Measurements from ENCODE around the gene FAM50B. TPM values are rescaled to one million over a fixed set of nuclear protein-coding genes. Genes with fewer than 3 reads are reported as not detected.
A peak's percentile ranks its signal among the peaks of the same experiment; 100 is the strongest.

Gene FAM50B
- total RNA-seq, 1 experiment from 2014 or later, result 4.3 TPM

DNA sequence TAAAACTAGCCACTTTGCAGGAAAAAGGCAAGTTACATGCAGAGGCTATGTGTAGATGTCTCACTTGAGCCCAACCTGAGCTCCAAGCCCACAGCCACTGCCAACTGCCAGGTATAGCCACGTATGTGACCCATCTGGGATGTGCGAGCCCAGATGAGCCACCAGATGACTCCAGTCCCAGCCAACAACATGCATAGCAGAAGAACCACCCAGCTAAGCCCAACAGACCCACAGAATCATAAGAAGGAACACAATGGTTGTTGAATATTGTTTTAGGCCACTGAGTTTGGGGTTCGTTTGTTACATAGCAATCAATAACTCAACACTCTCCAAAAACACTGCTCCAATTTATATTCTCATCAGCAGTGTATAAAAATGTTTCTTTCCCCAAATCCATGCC is 16.3 kb downstream of the FAM50B start:
- POLR2A ChIA-PET, result interaction anchor here (0.7 to 1.2 kb wide), 2 partner anchors 11 to 552 kb away, joined by 3 to 4 read pairs; no protein-coding TSS in a partner anchor
- CTCF ChIA-PET, result interaction anchor here (1.0 kb wide), 1 partner anchor 16 kb away, joined by 4 read pairs; the partner anchor contains the start of gene FAM50B
- no peaks in the 10 kb centered on the region for H3K36me3 Mint-ChIP-seq (ENCODE audit: insufficient read depth, unreplicated experiment)
- BruUV-seq (replicated peaks), result no TSS peak
- no peak overlapping the region for H3K4me3 Mint-ChIP-seq (ENCODE audit: unreplicated experiment)
- DNase-seq (ENCODE audit: unreplicated experiment), result no peak
- no peak overlapping the region for H3K27ac Mint-ChIP-seq (ENCODE audit: low read depth, unreplicated experiment)
- H3K9me3 Mint-ChIP-seq (ENCODE audit: unreplicated experiment), result no peaks in the 10 kb centered on the region
- H3K4me1 Mint-ChIP-seq (ENCODE audit: insufficient read depth, unreplicated experiment), result peaks cover 6% of the 10 kb centered on the region
- TF ChIP-seq, protein P1, sequence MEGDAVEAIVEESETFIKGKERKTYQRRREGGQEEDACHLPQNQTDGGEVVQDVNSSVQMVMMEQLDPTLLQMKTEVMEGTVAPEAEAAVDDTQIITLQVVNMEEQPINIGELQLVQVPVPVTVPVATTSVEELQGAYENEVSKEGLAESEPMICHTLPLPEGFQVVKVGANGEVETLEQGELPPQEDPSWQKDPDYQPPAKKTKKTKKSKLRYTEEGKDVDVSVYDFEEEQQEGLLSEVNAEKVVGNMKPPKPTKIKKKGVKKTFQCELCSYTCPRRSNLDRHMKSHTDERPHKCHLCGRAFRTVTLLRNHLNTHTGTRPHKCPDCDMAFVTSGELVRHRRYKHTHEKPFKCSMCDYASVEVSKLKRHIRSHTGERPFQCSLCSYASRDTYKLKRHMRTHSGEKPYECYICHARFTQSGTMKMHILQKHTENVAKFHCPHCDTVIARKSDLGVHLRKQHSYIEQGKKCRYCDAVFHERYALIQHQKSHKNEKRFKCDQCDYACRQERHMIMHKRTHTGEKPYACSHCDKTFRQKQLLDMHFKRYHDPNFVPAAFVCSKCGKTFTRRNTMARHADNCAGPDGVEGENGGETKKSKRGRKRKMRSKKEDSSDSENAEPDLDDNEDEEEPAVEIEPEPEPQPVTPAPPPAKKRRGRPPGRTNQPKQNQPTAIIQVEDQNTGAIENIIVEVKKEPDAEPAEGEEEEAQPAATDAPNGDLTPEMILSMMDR (IDR thresholded peaks at IDR 0.05; ENCODE audit: unreplicated experiment), result no peak
- no peaks in the 10 kb centered on the region for H3K27me3 Mint-ChIP-seq (ENCODE audit: insufficient read depth, unreplicated experiment)
- intact Hi-C loops (cut with micrococcal nuclease), result no loop called here

DNA sequence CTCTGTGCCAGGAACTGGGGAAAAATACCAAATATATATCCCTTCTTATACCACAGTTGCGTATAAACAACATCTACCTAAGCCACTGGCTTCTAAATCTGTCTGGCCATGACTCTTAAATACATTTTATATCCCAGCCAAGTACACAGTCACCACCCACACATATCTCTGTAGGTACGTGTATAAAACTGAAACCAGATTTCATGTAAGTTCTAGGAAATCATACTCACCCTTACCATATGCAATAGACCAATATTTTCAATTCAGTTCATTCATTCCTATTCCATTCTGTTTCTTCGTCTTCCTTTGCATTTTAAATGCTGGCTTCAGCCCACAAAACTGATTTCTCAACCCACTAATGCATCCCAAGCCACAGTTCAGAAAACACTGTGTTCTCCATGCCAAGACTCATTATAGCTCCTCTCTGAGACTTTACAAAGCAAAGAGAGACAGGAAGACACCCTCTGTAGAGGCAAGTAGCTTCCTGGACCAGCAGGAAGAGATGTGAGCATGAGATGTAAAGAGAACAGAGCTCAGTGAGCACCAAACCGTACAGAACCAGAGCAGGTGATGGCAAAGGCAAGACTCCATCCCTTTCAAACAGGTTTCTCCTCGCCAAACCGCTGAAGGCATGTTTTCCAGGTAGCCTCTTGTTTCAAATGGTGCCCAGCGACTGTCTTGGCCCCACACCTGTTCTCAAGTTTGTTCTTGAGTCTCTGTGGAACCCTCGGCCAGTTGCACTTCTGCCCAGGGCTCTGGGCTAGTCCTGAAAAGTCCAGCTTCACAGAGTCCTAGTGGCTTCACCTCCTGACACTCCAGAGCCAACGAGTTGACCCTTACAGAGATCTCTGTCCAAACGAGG is 18.7 kb downstream of the FAM50B start:
- no peaks in the 10 kb centered on the region for H3K9me3 Mint-ChIP-seq (ENCODE audit: unreplicated experiment)
- BruUV-seq (replicated peaks), result no TSS peak
- no peak overlapping the region for H3K27ac Mint-ChIP-seq (ENCODE audit: low read depth, unreplicated experiment)
- peaks cover 6% of the 10 kb centered on the region for H3K4me1 Mint-ChIP-seq (ENCODE audit: insufficient read depth, unreplicated experiment)
- no peaks in the 10 kb centered on the region for H3K27me3 Mint-ChIP-seq (ENCODE audit: insufficient read depth, unreplicated experiment)
- ChIA-PET POLR2A (interaction anchor here (0.6 to 1.7 kb wide), 5 partner anchors 23 to 312 kb away, joined by 3 to 7 read pairs (median 3); no protein-coding TSS in a partner anchor), CTCF (interaction anchor here (0.6 to 2.4 kb wide), 3 partner anchors 19 to 119 kb away, joined by 3 to 15 read pairs (median 6); partner anchors contain the start of gene FAM50B)
- peak overlapping the region; percentile 6 for H3K4me3 Mint-ChIP-seq (ENCODE audit: unreplicated experiment)
- TF ChIP-seq, protein P1 (IDR thresholded peaks at IDR 0.05; ENCODE audit: unreplicated experiment), result no peak
- intact Hi-C loops (cut with micrococcal nuclease), result no loop called here
- DNase-seq (ENCODE audit: unreplicated experiment), result peak; percentile 65
- peaks cover 6% of the 10 kb centered on the region for H3K36me3 Mint-ChIP-seq (ENCODE audit: insufficient read depth, unreplicated experiment)

DNA sequence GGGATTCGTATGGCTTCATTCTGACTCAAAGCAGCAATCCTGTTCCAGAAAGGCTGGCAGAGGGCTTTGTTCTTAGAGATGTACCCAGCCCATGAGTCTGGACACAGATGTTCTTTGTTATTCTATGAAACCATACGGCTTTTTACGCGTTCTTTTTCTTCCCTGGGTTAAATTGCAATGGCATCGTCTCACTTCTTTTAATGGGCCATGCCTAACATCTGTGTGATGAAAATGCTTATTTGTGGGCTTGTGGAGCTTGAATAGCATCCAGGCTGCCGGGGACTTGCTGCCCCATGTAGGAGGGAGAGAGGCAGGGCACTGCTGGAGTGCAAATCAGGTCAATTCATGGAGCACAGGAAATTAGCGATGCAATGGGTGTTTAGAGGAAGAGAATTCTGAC is 19.4 kb downstream of the FAM50B start:
- BruUV-seq (replicated peaks), result no TSS peak
- Mint-ChIP-seq H3K27ac (ENCODE audit: low read depth, unreplicated experiment) (no peak overlapping the region), H3K9me3 (ENCODE audit: unreplicated experiment) (no peaks in the 10 kb centered on the region), H3K27me3 (ENCODE audit: insufficient read depth, unreplicated experiment) (no peaks in the 10 kb centered on the region), H3K4me1 (ENCODE audit: insufficient read depth, unreplicated experiment) (peaks cover 6% of the 10 kb centered on the region), H3K36me3 (ENCODE audit: insufficient read depth, unreplicated experiment) (peaks cover 6% of the 10 kb centered on the region), H3K4me3 (ENCODE audit: unreplicated experiment) (no peak overlapping the region)
- no peak for DNase-seq (ENCODE audit: unreplicated experiment)
- TF ChIP-seq, protein P1 (IDR thresholded peaks at IDR 0.05; ENCODE audit: unreplicated experiment), result no peak
- intact Hi-C loops (cut with micrococcal nuclease), result no loop called here
- ChIA-PET POLR2A (interaction anchor here (1.7 kb wide), 1 partner anchor 45 kb away, joined by 6 read pairs; no protein-coding TSS in a partner anchor), CTCF (interaction anchor here (0.6 to 2.4 kb wide), 3 partner anchors 20 to 120 kb away, joined by 3 to 15 read pairs (median 3); partner anchors contain the start of gene FAM50B)

DNA sequence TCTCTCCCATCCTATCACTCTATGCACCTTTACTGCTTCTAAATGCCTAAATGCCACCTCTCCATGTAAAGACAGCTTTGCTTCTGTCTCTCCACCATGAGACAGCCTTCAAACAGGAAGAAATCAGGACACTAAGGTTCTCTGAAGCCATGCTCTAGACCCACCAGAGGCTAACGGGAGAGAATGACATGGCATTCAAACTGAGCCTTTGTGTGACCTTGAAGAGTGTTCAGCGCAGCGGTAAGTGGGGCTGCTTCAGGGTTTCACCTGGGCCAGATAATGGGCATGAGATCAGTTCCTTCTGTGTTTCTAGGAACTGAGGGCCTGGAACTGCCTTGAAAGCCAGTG is 20.1 kb downstream of the FAM50B start:
- no peak overlapping the region for H3K27ac Mint-ChIP-seq (ENCODE audit: low read depth, unreplicated experiment)
- no TSS peak for BruUV-seq (replicated peaks)
- ChIA-PET POLR2A (no interaction called here), CTCF (interaction anchor here (0.7 kb wide), 1 partner anchor 120 kb away, joined by 3 read pairs; no protein-coding TSS in a partner anchor)
- no peaks in the 10 kb centered on the region for H3K9me3 Mint-ChIP-seq (ENCODE audit: unreplicated experiment)
- TF ChIP-seq, protein P1 (IDR thresholded peaks at IDR 0.05; ENCODE audit: unreplicated experiment), result no peak
- peaks cover 6% of the 10 kb centered on the region for H3K36me3 Mint-ChIP-seq (ENCODE audit: insufficient read depth, unreplicated experiment)
- no peak overlapping the region for H3K4me3 Mint-ChIP-seq (ENCODE audit: unreplicated experiment)
- intact Hi-C loops (cut with micrococcal nuclease), result no loop called here
- no peak for DNase-seq (ENCODE audit: unreplicated experiment)
- peaks cover 6% of the 10 kb centered on the region for H3K4me1 Mint-ChIP-seq (ENCODE audit: insufficient read depth, unreplicated experiment)
- H3K27me3 Mint-ChIP-seq (ENCODE audit: insufficient read depth, unreplicated experiment), result no peaks in the 10 kb centered on the region

Measured in MCF 10A (cell line).